Mesodermal cell (in vitro differentiated cells): ENCODE results near the gene GUCY2F.

Source experiments
- H3K27ac ChIP-seq: 2 replicates; pipeline ENCODE4 v1.7.0; 2013; ENCODE audit warnings: mild to moderate bottlenecking, low read depth, low read length, moderate library complexity; ENCODE audit not compliant: severe bottlenecking
- H3K36me3 ChIP-seq: 2 replicates; pipeline ENCODE4 v1.7.1; 2013; ENCODE audit warnings: mild to moderate bottlenecking, low read length, moderate library complexity; ENCODE audit not compliant: control insufficient read depth, insufficient read depth
- H3K4me1 ChIP-seq: one replicate; pipeline ENCODE4 v1.7.1; 2013; ENCODE audit warnings: mild to moderate bottlenecking, low read length; ENCODE audit not compliant: insufficient read depth, control insufficient read depth, poor library complexity, severe bottlenecking
- H3K4me3 ChIP-seq: 2 replicates; pipeline ENCODE4 v1.7.0; 2013; ENCODE audit warnings: low read length, control low read depth, mild to moderate bottlenecking; ENCODE audit not compliant: insufficient read depth, poor library complexity, severe bottlenecking; ENCODE audit errors: extremely low read depth
- H3K9me3 ChIP-seq: 2 replicates; pipeline ENCODE4 v1.7.1; 2013; ENCODE audit warnings: mild to moderate bottlenecking, low read length, moderate library complexity; ENCODE audit not compliant: control insufficient read depth
- whole genome bisulfite sequencing, 2 experiments: methylation state at CpG; one replicate each; pipeline ENCODE4 v1.1.5; 2013; ENCODE audit warnings: missing lambda C conversion rate in 2 of 2; ENCODE audit not compliant: insufficient coverage in 2 of 2; 5-methylcytosine and 5-hydroxymethylcytosine counted together

Gene GUCY2F

GRCh38 chrX:109344678-109345077 lies 137.2 kb downstream of the GUCY2F start:
- Histone ChIP-seq H3K4me3 (no peak overlapping the region), H3K27ac (no peak overlapping the region), H3K4me1 (peaks cover 33% of the 10 kb centered on the region), H3K9me3 (no peaks in the 10 kb centered on the region), H3K36me3 (no peaks in the 10 kb centered on the region)
- WGBS, 2 experiments = 78 to 100% methylated on average over 1 of the region's 3 CpGs

GRCh38 chrX:109344101-109344500 lies 137.8 kb downstream of the GUCY2F start:
- Histone ChIP-seq H3K9me3 (no peaks in the 10 kb centered on the region), H3K27ac (no peak overlapping the region), H3K4me1 (peaks cover 31% of the 10 kb centered on the region), H3K4me3 (no peak overlapping the region), H3K36me3 (no peaks in the 10 kb centered on the region)
- WGBS, 2 experiments = 80% methylated on average over 1 of the region's 1 CpG; no CpG with 5 or more reads in 1 of the 2 experiments

GRCh38 chrX:109343671-109344070 lies 138.2 kb downstream of the GUCY2F start:
- 100% methylated on average over 1 of the region's 2 CpGs; no CpG with 5 or more reads in 1 of the 2 experiments for WGBS, 2 experiments
- peaks cover 31% of the 10 kb centered on the region for H3K4me1 ChIP-seq
- H3K4me3 ChIP-seq = no peak overlapping the region
- no peaks in the 10 kb centered on the region for H3K36me3 ChIP-seq
- no peak overlapping the region for H3K27ac ChIP-seq
- H3K9me3 ChIP-seq = no peaks in the 10 kb centered on the region

GRCh38 chrX:109336141-109336540 lies 145.7 kb downstream of the GUCY2F start:
- Histone ChIP-seq H3K4me1 (no peaks in the 10 kb centered on the region), H3K36me3 (no peaks in the 10 kb centered on the region), H3K27ac (no peak overlapping the region), H3K9me3 (peaks cover 3% of the 10 kb centered on the region), H3K4me3 (no peak overlapping the region)
- no CpG with 5 or more reads among the region's 1 CpG for WGBS, 2 experiments

- Histone ChIP-seq H3K9me3 (no peaks in the 10 kb centered on the region), H3K27ac (no peak overlapping the region), H3K4me1 (peaks cover 7% of the 10 kb centered on the region), H3K4me3 (no peak overlapping the region), H3K36me3 (no peaks in the 10 kb centered on the region)
- 100% methylated on average over 1 of the region's 1 CpG; no CpG with 5 or more reads in 1 of the 2 experiments for WGBS, 2 experiments
Measured at GRCh38 chrX:109327251-109327650, 154.6 kb downstream of the GUCY2F start.
